ENCODE results near the gene CCDC88C.

- TF ChIP-seq MAX (CRISPR knock-in tag; IDR thresholded peaks at IDR 0.05) (no peak), E2F4 (CRISPR knock-in tag; IDR thresholded peaks at IDR 0.05; ENCODE audit: borderline replicate concordance, low read depth) (no peak), IRF2 (CRISPR knock-in tag; IDR thresholded peaks at IDR 0.05; ENCODE audit: borderline replicate concordance, low read depth) (no peak), E2F1 (CRISPR knock-in tag; IDR thresholded peaks at IDR 0.05) (no peak), PRDM15 (CRISPR knock-in tag; IDR thresholded peaks at IDR 0.05) (no peak), CTCF (IDR thresholded peaks at IDR 0.05) (no peak), SP1 (CRISPR knock-in tag; conservative IDR thresholded peaks at IDR 0.05) (no peak), ZNF512 (CRISPR knock-in tag; IDR thresholded peaks at IDR 0.05; ENCODE audit: borderline replicate concordance) (no peak), CREM (CRISPR knock-in tag; IDR thresholded peaks at IDR 0.05) (no peak)
Measured at GRCh38 chr14:91352053-91352452, 65.6 kb downstream of the CCDC88C start.
